Caco-2 (cell line): ENCODE data around the gene TMEM132C. TPM values are rescaled to one million over a fixed set of nuclear protein-coding genes. Genes with fewer than 3 reads are reported as not detected.

Experiments
- BruUV-seq: library from RNA; stranded (reverse); fragments of 400-500 nt; replicated peaks from 2 replicates; lab custom pipeline; 2021; lab: Mats Ljungman, UMichigan
- CTCF ChIA-PET: fragments of 300-600 bp; sonication (Branson Sonifier 250); formaldehyde crosslinking; loops from one replicate; lab custom pipeline; 2022; ENCODE audit warnings: antibody characterized with exemption; lab: Charles Lee
- POLR2A ChIA-PET: fragments of 300-600 bp; sonication (Branson Sonifier 250); formaldehyde crosslinking; loops from one replicate; lab custom pipeline; 2022; ENCODE audit warnings: antibody characterized with exemption; lab: Charles Lee
- DNase-seq, 2 experiments: peaks; one replicate each; pipeline versions ENCODE4 v3.0.0 to v3.0.0-alpha.2; 2020 to 2022
- H3K27me3 ChIP-seq: replicated peaks from 2 replicates; pipeline ENCODE4 v1.6.0; 2011; ENCODE audit warnings: low read length; ENCODE audit not compliant: control insufficient read depth, insufficient read depth
- H3K36me3 ChIP-seq: 2 replicates; pipeline ENCODE4 v1.5.1; 2011; ENCODE audit warnings: low read length; ENCODE audit not compliant: control insufficient read depth, insufficient read depth
- H3K4me1 ChIP-seq: fragments of 250-450 bp; sonication (Bioruptor Pico); 2 replicates; pipeline ENCODE4 v1.5.1; 2020; ENCODE audit warnings: mild to moderate bottlenecking
- H3K4me3 ChIP-seq: 2 replicates; pipeline ENCODE4 v1.5.1; 2011; ENCODE audit warnings: low read depth, mild to moderate bottlenecking, control low read depth, low read length
- H3K9me3 ChIP-seq: fragments of 250-450 bp; sonication (Bioruptor Pico); 2 replicates; pipeline ENCODE4 v1.5.1; 2020; ENCODE audit warnings: mild to moderate bottlenecking, moderate library complexity
- H3K27ac Mint-ChIP-seq: one replicate; pipeline ENCODE4 v1.8.0; 2022; ENCODE audit warnings: mixed read lengths; ENCODE audit not compliant: unreplicated experiment
- H3K27me3 Mint-ChIP-seq: one replicate; pipeline ENCODE4 v1.8.0; 2022; ENCODE audit warnings: mixed read lengths; ENCODE audit not compliant: insufficient read depth, unreplicated experiment
- H3K36me3 Mint-ChIP-seq: one replicate; pipeline ENCODE4 v1.8.0; 2022; ENCODE audit warnings: mild to moderate bottlenecking, mixed read lengths; ENCODE audit not compliant: insufficient read depth, unreplicated experiment
- H3K4me1 Mint-ChIP-seq: one replicate; pipeline ENCODE4 v1.8.0; 2022; ENCODE audit warnings: low read depth, mixed read lengths; ENCODE audit not compliant: unreplicated experiment
- H3K4me3 Mint-ChIP-seq: one replicate; pipeline ENCODE4 v1.8.0; 2022; ENCODE audit warnings: mild to moderate bottlenecking, moderate library complexity, mixed read lengths; ENCODE audit not compliant: unreplicated experiment
- H3K9me3 Mint-ChIP-seq: one replicate; pipeline ENCODE4 v1.8.0; 2022; ENCODE audit warnings: mixed read lengths; ENCODE audit not compliant: unreplicated experiment
- intact Hi-C: fragments of 100-400 bp; cut with micrococcal nuclease; formaldehyde crosslinking; loops from one replicate; pipeline ENCODE4 v1.10.0; 2022; ENCODE audit not compliant: unreplicated experiment
- total RNA-seq: library from RNA; stranded (reverse); gene quantifications from 2 replicates; pipeline ENCODE4 v1.2.3, GENCODE V29; 2022
- TF ChIP-seq, protein P1 (sequence below), 2 experiments: fragments of 200-600 bp in 1 of 2; IDR thresholded peaks; 1 replicate in 1 of 2; 2 replicates in 1 of 2; pipeline versions ENCODE4 v1.5.1 to v1.8.0; 2011 to 2022; ENCODE audit warnings: antibody characterized with exemption in 1 of 2, control low read depth in 1 of 2, inconsistent platforms in 1 of 2, low read depth in 1 of 2, low read length in 1 of 2, mild to moderate bottlenecking in 1 of 2, moderate library complexity in 1 of 2; ENCODE audit not compliant: insufficient read depth in 1 of 2, severe bottlenecking in 1 of 2, unreplicated experiment in 1 of 2

Gene TMEM132C
- total RNA-seq, 1 experiment from 2014 or later, result not detected

DNA sequence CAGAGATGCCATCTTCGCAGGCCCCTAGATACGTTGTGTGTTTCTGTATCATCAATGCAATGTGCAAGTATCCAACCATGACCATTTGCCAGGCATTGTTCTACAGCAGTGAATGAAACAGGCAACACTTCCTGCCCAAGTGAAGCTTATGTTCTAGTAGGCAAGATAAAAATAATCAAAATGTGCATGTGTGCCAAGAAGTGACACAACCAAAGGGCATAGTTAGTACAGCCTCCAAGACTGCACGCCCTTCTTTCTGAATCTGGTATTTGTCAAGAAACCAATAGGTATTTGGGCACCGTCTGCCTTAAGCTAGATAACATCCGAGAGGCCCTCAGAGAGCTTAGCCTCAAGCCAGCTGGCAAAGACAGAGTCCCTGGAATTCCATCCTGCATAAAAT is 152.0 kb downstream of the TMEM132C start:
- H3K4me3 Mint-ChIP-seq, result no peak overlapping the region
- Histone ChIP-seq H3K36me3 (no peaks in the 10 kb centered on the region), H3K27me3 (no peaks in the 10 kb centered on the region), H3K9me3 (no peaks in the 10 kb centered on the region), H3K4me3 (no peak overlapping the region), H3K4me1 (no peaks in the 10 kb centered on the region)
- no TSS peak for BruUV-seq
- H3K4me1 Mint-ChIP-seq, result no peaks in the 10 kb centered on the region
- no peak for DNase-seq
- POLR2A ChIA-PET, result no interaction called here
- intact Hi-C loops, result no loop called here
- CTCF ChIA-PET, result no interaction called here
- TF ChIP-seq, protein P1, sequence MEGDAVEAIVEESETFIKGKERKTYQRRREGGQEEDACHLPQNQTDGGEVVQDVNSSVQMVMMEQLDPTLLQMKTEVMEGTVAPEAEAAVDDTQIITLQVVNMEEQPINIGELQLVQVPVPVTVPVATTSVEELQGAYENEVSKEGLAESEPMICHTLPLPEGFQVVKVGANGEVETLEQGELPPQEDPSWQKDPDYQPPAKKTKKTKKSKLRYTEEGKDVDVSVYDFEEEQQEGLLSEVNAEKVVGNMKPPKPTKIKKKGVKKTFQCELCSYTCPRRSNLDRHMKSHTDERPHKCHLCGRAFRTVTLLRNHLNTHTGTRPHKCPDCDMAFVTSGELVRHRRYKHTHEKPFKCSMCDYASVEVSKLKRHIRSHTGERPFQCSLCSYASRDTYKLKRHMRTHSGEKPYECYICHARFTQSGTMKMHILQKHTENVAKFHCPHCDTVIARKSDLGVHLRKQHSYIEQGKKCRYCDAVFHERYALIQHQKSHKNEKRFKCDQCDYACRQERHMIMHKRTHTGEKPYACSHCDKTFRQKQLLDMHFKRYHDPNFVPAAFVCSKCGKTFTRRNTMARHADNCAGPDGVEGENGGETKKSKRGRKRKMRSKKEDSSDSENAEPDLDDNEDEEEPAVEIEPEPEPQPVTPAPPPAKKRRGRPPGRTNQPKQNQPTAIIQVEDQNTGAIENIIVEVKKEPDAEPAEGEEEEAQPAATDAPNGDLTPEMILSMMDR (IDR thresholded peaks at IDR 0.05; ENCODE audit: insufficient read depth in 1 of 2, low read depth in 1 of 2, low read length in 1 of 2, severe bottlenecking in 1 of 2, unreplicated experiment in 1 of 2), result no peak
- H3K9me3 Mint-ChIP-seq, result peaks cover 10% of the 10 kb centered on the region
- H3K27ac Mint-ChIP-seq, result no peak overlapping the region
- H3K27me3 Mint-ChIP-seq, result no peaks in the 10 kb centered on the region
- no peaks in the 10 kb centered on the region for H3K36me3 Mint-ChIP-seq

DNA sequence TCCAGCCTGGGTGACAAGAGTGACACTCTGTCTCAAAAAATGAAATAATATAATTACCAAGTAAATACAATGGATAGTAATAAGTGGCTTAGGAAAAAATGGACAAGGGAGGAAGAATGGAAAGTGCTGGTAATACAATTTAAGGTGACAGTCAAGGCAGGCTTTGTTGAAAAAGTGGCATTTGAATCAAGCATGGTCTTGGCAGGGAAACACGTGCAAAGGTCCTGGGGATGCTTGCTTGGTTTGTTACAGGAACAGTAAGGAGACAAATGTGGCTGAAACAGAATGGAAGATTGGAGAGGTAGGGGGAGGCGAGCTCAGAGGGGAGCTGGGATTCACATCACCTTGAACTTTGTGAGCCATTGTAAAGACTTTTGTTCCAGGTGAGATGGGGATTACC is 153.2 kb downstream of the TMEM132C start:
- BruUV-seq, result no TSS peak

GRCh38 chr12:128421375-128421774 is 154.4 kb downstream of the TMEM132C start:
- DNase-seq, result no peak
- Histone ChIP-seq H3K27me3 (no peaks in the 10 kb centered on the region), H3K36me3 (no peaks in the 10 kb centered on the region), H3K4me1 (no peaks in the 10 kb centered on the region), H3K9me3 (no peaks in the 10 kb centered on the region), H3K4me3 (no peak overlapping the region)
- no peak overlapping the region for H3K4me3 Mint-ChIP-seq
- no peaks in the 10 kb centered on the region for H3K36me3 Mint-ChIP-seq
- TF ChIP-seq, protein P1 (IDR thresholded peaks at IDR 0.05; ENCODE audit: insufficient read depth in 1 of 2, low read depth in 1 of 2, low read length in 1 of 2, severe bottlenecking in 1 of 2, unreplicated experiment in 1 of 2), result no peak
- ChIA-PET POLR2A (no interaction called here), CTCF (no interaction called here)
- intact Hi-C loops, result no loop called here
- H3K4me1 Mint-ChIP-seq, result no peaks in the 10 kb centered on the region
- BruUV-seq, result no TSS peak
- peaks cover 10% of the 10 kb centered on the region for H3K9me3 Mint-ChIP-seq
- no peak overlapping the region for H3K27ac Mint-ChIP-seq
- H3K27me3 Mint-ChIP-seq, result peaks cover 3% of the 10 kb centered on the region

More for the DNA sequence above, 153.2 kb downstream of the TMEM132C start:
- peaks cover 10% of the 10 kb centered on the region for H3K9me3 Mint-ChIP-seq
- H3K4me1 ChIP-seq, result no peaks in the 10 kb centered on the region
- H3K27me3 Mint-ChIP-seq, result no peaks in the 10 kb centered on the region
- CTCF ChIA-PET, result no interaction called here
- no peaks in the 10 kb centered on the region for H3K9me3 ChIP-seq
- intact Hi-C loops, result no loop called here
- no peak overlapping the region for H3K27ac Mint-ChIP-seq
- POLR2A ChIA-PET, result no interaction called here
- H3K4me3 ChIP-seq, result no peak overlapping the region
- no peaks in the 10 kb centered on the region for H3K4me1 Mint-ChIP-seq
- H3K4me3 Mint-ChIP-seq, result no peak overlapping the region
- no peaks in the 10 kb centered on the region for H3K27me3 ChIP-seq
- DNase-seq, result no peak
- H3K36me3 ChIP-seq, result no peaks in the 10 kb centered on the region
- TF ChIP-seq, protein P1 (IDR thresholded peaks at IDR 0.05; ENCODE audit: insufficient read depth in 1 of 2, low read depth in 1 of 2, low read length in 1 of 2, severe bottlenecking in 1 of 2, unreplicated experiment in 1 of 2), result no peak
- H3K36me3 Mint-ChIP-seq, result no peaks in the 10 kb centered on the region
